Thyroid gland (tissue), 4 donors: ENCODE measurements around the gene ACP2.
"Not testable (repeated sequence)": the region's sequence is repeated elsewhere in the genome, so short reads cannot be mapped to it uniquely, and the experiment has no call there.

Experiments used
- CTCF ChIP-seq, 6 experiments: fragments of 200-600 bp in 3 of 6; fragments of 450-650 bp in 3 of 6; sonication (generic) in 3 of 6; IDR thresholded peaks; one replicate each; pipeline ENCODE4 v1.5.1; 2016 to 2019; ENCODE audit warnings: antibody characterized with exemption in 6 of 6, mild to moderate bottlenecking in 2 of 6, inconsistent platforms in 1 of 6, moderate library complexity in 1 of 6
- POLR2A ChIP-seq, 2 donors: fragments of 450-650 bp; IDR thresholded peaks; one replicate each; pipeline ENCODE4 v1.6.1; 2017; ENCODE audit warnings: antibody characterized with exemption in 2 of 2, mild to moderate bottlenecking in 2 of 2, moderate library complexity in 1 of 2

- TF ChIP-seq CTCF, POLR2A (IDR thresholded peaks at IDR 0.05): not testable (repeated sequence)
Observed at GRCh38 chr11:47191137-47191536, 57.5 kb downstream of the ACP2 start.
